Skeletal muscle satellite cell (primary cell): ENCODE measurements around the gene CMTM7.
"Not testable (repeated sequence)": the region's sequence is repeated elsewhere in the genome, so short reads cannot be mapped to it uniquely, and the experiment has no call there.

ENCODE experiments used
- H3K27me3 ChIP-seq: 2 replicates; pipeline ENCODE4 v1.7.0; 2013; ENCODE audit warnings: low read length; ENCODE audit not compliant: control insufficient read depth, insufficient read depth
- H3K36me3 ChIP-seq: 2 replicates; pipeline ENCODE4 v1.7.0; 2013; ENCODE audit warnings: mild to moderate bottlenecking, control low read depth, low read length; ENCODE audit not compliant: insufficient read depth
- H3K4me1 ChIP-seq: 2 replicates; pipeline ENCODE4 v1.7.0; 2013; ENCODE audit warnings: low read length; ENCODE audit not compliant: control insufficient read depth, insufficient read depth
- H3K4me2 ChIP-seq: 2 replicates; pipeline ENCODE4 v1.7.0; 2013; ENCODE audit warnings: mild to moderate bottlenecking, low read length
- H3K4me3 ChIP-seq: 2 replicates; pipeline ENCODE4 v1.7.0; 2013; ENCODE audit warnings: low read length
- H3K9ac ChIP-seq: 2 replicates; pipeline ENCODE4 v1.7.0; 2013; ENCODE audit warnings: mild to moderate bottlenecking, low read depth, low read length, moderate library complexity
- H3K9me3 ChIP-seq: replicated peaks from 2 replicates; pipeline ENCODE4 v1.7.0; 2013; ENCODE audit warnings: mild to moderate bottlenecking, control low read depth, low read length

CMTM7 gene

DNA sequence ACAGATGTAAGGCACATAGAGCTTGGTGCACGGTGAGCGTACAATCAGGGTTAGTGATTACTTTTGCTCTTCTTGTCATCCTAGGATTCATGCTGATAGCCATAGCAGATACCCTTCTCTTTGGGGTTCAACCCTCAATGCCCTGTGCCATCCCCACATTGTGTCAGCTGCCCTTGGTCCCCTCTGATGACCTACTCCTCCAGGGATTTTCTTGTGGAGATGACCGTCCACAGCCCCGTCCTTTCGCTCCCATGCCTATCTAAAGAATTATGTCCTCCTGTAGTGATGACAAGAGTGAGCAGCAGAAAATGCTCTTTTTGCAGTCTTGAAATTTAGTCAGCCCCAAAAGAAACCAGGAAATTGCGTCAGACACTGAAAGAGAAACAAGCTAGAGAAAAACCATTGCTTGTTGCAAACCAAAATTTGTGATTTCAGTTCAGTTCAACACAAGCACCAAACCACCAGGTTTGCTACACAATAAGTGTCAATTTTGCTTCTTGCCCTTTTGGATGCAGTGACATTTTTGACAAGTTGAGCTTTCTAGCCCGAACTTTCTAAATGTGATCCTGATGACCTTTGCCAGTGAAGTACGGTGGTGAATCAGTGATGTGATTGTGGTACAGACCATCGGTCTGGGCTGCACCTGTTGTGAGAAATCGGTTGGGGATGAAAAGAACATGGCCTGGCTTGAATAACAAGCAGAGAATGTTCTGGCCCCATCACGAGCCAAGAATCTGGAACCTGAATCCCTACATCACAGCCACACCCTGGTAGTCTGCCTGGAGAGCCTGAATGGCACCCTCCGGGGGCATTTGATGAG is 41.3 kb downstream of the CMTM7 start:
- Histone ChIP-seq H3K4me1 (peaks cover 11% of the 10 kb centered on the region), H3K4me2 (peak overlapping the region; percentile 32), H3K36me3 (no peaks in the 10 kb centered on the region), H3K9ac (no peak overlapping the region), H3K27me3 (no peaks in the 10 kb centered on the region), H3K4me3 (no peak overlapping the region), H3K9me3 (no peaks in the 10 kb centered on the region)

DNA sequence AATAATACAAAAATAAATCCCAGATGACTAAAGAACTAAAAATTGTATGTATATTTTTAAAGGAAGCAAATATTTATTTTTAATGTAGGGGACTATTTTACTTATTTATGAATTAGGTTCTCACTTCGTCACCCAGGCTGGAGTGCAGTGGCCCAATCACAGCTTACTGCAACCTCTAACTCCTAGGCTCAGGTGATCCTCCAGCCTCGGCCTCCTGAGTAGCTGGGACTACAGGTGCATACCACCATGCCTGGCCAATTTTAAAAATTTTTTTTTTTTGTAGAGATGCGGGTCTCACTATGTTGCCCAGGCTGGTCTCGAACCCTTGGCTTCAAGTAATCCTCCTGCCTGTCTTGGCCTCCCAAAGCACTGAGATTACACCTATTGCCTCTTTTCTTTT is 42.6 kb downstream of the CMTM7 start:
- H3K4me3 ChIP-seq, result no peak overlapping the region

DNA sequence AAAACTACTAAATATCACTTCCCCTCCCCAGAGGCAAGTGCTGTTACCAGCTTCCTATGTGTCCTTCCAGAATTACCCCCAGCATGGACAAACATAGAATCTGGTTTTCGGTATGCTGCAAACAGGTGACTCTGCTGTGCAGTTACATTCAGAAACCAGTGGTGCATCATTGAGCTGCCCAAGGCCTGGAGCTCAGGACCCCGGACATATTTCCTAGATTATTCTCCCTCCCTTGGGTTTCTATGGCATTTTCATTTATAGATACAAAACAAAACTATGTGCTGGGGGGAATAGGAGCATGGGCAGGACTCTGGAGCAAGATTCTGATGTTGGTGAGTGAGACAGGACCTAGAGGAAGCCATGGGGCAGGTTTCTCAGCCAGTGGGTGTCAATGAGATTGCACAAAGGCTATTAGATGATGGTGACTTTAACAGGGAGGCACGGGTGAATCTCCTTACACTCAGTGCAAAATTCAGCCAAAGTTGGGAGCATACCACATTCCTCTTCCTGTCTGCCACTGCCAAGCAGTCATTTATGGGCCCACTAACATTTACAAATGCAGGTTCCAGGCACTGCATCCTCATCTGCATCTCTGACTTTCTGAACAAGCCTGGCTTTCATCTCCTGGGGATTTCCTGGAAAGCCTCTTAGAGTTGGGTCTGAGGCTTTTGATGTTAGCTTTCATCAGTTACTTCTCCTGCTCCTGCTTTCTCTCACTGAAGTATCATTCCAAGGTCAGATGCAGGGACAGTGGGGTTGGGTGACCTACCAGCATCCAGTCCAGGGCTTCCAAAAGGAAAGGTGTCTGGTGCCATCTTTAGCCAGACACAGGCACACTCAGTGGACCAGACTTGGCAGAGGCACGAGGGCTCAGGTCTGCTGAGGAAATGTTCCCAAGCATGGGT is 44.5 kb downstream of the CMTM7 start:
- Histone ChIP-seq H3K4me2 (no peak overlapping the region), H3K27me3 (no peaks in the 10 kb centered on the region), H3K36me3 (no peaks in the 10 kb centered on the region), H3K9ac (no peak overlapping the region), H3K9me3 (no peaks in the 10 kb centered on the region), H3K4me1 (peaks cover 11% of the 10 kb centered on the region), H3K4me3 (no peak overlapping the region)

More for the DNA sequence above, 42.6 kb downstream of the CMTM7 start:
- Histone ChIP-seq H3K9me3 (no peaks in the 10 kb centered on the region), H3K36me3 (no peaks in the 10 kb centered on the region), H3K4me1 (peaks cover 11% of the 10 kb centered on the region), H3K4me2 (no peak overlapping the region), H3K9ac (no peak overlapping the region), H3K27me3 (no peaks in the 10 kb centered on the region)

DNA sequence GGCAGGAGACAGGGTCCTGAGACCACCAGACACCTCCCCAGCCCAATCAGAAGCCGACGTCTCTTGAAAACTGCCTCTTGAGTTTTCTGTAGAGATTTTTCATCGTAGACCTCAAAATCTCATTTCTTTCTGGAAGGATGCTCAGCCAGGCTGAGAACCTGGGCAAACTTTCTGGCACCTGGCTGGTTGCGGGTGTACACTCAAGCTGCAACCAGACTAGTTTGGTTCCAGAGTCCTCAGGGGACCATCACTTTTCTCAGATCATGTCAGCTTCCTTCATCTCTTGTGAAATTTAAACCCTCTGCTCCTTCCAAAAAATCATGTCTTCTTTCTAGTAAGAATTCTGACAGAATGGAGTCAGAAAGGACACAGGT is 45.1 kb downstream of the CMTM7 start:
- Histone ChIP-seq H3K9me3 (no peaks in the 10 kb centered on the region), H3K27me3 (no peaks in the 10 kb centered on the region), H3K9ac (no peak overlapping the region), H3K36me3 (no peaks in the 10 kb centered on the region), H3K4me2 (no peak overlapping the region), H3K4me3 (no peak overlapping the region), H3K4me1 (peaks cover 11% of the 10 kb centered on the region)

DNA sequence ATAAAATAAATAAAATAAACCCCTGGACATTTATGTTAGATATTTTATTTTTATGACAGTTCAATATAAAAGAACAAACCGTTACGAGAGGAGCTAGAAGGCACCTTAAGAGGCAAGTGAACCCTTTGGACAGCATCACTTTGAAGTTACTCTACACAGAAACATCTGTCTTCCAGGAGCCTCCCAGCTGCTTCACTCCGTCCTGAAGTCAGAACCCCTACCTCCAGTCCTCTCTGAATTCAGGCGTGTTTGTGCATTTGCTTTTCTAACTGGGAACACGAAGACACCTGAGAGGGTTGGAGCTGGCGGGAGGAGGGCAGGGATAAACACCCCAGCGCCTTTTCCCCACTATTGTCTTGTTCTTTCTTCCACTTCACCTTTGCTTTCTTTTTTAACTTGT is 46.2 kb downstream of the CMTM7 start:
- Histone ChIP-seq H3K36me3 (no peaks in the 10 kb centered on the region), H3K4me1 (peaks cover 12% of the 10 kb centered on the region), H3K9ac (no peak overlapping the region), H3K4me2 (no peak overlapping the region), H3K4me3 (no peak overlapping the region), H3K9me3 (no peaks in the 10 kb centered on the region), H3K27me3 (no peaks in the 10 kb centered on the region)

DNA sequence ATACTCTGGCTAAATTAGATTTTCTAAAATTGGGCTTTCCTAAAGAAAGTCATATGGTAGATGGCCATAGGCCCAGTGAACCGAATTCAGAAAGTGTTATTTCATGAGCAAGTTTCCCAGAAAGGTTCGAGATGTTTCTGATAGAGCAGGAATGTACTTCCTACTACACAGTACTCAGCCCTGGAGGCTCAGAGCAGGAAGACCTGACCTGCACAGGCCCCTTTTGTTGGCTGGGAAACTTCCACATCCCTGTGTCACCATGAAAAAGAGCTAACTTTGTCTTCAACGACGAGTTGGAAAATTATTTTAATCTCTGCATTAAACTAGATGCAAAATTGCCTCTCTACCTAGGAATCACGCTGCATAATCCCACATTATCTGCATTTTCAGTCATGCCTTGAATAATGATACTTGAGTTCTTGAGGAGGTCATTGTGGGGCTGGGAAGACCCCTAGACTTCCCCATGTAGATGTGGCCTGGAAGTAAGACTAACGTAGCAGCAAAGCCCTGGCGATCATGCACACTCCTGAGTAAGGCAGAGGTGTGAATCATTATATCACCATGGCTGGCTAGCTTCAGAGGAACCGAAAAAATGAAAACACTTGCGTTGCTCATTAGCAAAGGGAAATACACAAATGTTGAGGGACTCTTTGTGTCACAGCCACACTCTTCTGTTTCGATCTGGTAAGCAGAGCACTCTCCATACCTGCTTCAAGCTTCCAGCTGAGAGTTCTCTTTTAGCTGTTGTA is 47.1 kb downstream of the CMTM7 start:
- H3K4me1 ChIP-seq, result peaks cover 13% of the 10 kb centered on the region
- H3K36me3 ChIP-seq, result no peaks in the 10 kb centered on the region
- no peak overlapping the region for H3K9ac ChIP-seq
- H3K4me2 ChIP-seq, result no peak overlapping the region
- H3K4me3 ChIP-seq, result no peak overlapping the region
- H3K9me3 ChIP-seq, result no peaks in the 10 kb centered on the region
- H3K27me3 ChIP-seq, result no peaks in the 10 kb centered on the region

DNA sequence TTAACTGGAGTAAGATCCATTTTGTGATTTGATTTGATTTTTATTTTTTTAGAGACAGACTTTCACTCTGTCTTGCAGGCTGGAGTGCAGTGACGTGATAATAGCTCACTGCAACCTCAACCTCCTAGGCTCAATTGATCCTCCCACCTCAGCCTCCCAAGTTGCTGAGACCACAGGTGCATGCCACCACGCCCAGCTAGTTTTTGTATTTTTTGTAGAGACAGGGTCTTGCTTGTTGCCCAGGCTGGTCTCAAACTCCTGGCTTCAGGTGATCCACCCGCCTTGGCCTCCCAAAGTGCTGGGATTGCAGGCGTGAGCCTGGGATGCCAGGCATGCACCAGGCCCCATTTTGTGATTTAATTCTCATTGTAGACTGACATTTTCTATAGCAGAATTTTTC is 47.8 kb downstream of the CMTM7 start:
- not testable (repeated sequence) for H3K4me3 ChIP-seq, H3K9ac ChIP-seq, H3K9me3 ChIP-seq, H3K36me3 ChIP-seq, H3K4me2 ChIP-seq, H3K27me3 ChIP-seq
- peaks cover 13% of the 10 kb centered on the region for H3K4me1 ChIP-seq

DNA sequence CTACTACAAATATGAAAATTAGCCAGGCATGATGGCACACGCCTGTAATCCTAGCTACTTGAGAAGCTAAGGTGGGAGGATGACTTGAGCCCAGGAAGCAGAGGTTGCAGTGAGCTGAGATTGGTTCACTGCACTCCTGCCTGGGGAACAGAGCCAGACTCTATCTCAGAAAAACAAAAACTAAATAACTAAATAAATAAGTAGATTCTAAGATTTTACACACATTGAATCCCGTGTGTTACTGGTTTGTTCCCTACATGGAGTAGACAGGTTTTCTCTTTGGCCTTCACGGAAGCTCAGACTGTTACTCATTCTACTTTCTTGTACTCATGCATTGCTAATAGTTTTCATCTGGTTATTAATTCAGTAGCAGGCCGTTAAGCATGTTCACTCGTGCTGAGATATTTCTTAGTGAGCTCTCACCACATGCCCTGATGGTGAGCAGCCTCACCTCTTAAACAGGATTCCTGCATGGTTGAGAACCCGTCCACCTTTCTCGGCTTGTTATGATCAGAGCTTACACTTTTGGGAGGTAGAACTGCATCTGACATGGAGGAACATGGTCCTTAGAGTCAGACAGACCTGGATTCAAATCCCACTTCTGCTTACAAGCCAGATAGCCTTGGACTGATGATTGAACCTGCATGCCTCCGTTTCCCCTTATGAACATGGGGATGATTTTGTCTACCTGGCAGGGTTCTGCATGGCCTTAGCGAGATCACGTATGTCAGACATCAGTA is 49.1 kb downstream of the CMTM7 start:
- no peak overlapping the region for H3K4me3 ChIP-seq
- no peak overlapping the region for H3K4me2 ChIP-seq
- no peaks in the 10 kb centered on the region for H3K27me3 ChIP-seq
- no peaks in the 10 kb centered on the region for H3K36me3 ChIP-seq
- no peak overlapping the region for H3K9ac ChIP-seq
- peaks cover 13% of the 10 kb centered on the region for H3K4me1 ChIP-seq
- no peaks in the 10 kb centered on the region for H3K9me3 ChIP-seq

DNA sequence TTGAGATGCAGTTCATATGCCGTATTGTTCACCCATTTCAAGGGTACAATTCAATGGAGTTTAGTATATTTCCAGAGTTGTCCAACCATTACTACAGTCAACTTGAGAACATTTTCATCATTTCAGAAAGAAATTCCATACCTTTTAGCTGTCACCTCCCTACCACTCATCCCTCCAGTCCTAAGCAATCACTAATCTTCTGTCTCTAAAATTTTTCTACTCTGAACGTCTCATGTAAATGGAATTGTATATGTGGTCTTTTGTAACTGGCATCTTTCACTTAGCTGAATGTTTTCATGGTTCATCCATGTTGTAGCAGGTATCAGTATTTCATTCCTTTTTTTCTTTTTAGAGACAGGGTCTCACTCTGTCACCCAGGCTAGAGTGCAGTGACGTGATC is 51.1 kb downstream of the CMTM7 start:
- Histone ChIP-seq H3K4me3 (no peak overlapping the region), H3K4me2 (no peak overlapping the region), H3K4me1 (peaks cover 13% of the 10 kb centered on the region), H3K27me3 (no peaks in the 10 kb centered on the region), H3K9me3 (no peaks in the 10 kb centered on the region), H3K36me3 (no peaks in the 10 kb centered on the region), H3K9ac (no peak overlapping the region)

DNA sequence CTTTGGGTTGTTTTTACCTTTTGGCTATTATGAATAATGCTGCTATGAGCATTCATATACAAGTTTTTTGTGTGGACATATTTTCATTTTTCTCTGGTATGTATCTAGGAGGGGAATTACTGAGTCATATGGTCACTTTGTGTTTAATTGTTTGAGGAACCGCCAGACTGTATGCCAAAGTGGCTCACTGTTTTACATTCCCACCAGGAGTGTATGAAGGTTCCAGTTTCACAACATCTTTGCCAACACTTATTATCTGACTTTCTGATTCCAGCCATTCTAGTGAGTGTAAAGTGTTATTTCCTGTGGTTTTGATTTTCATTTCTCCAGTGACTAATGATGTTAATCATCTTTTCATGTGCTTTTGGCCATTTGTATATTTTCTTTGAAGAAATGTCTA is 51.8 kb downstream of the CMTM7 start:
- no peak overlapping the region for H3K9ac ChIP-seq
- H3K27me3 ChIP-seq, result no peaks in the 10 kb centered on the region
- H3K4me1 ChIP-seq, result peaks cover 13% of the 10 kb centered on the region

More for the DNA sequence above, 51.8 kb downstream of the CMTM7 start:
- Histone ChIP-seq H3K36me3 (no peaks in the 10 kb centered on the region), H3K4me2 (no peak overlapping the region), H3K4me3 (no peak overlapping the region), H3K9me3 (no peaks in the 10 kb centered on the region)
